T47D (cell line): ENCODE measurements around the gene MRPL50.

Source experiments
- DNase-seq, 2 experiments: peaks; one replicate each; pipeline versions ENCODE4 v3.0.0 to v3.0.0-alpha.2; 2011 to 2012; ENCODE audit warnings: low read depth in 1 of 2, low spot score in 1 of 2
- JUND ChIP-seq: IDR thresholded peaks from 2 replicates; pipeline ENCODE4 v1.6.1; 2012; ENCODE audit warnings: low read depth
- in situ Hi-C: cut with HindIII; loops from 2 replicates; pipeline ENCODE4 v1.10.0; 2016; ENCODE audit warnings: low sequenced_read_pairs, low pct_unique_long_range_greater_than_20kb

Gene MRPL50

GRCh38 chr9:101398068-101398929, at the start of gene MRPL50, which contains the start of gene ZNF189:
Gene MRPL50 (minus strand): TSS chr9:101398618. CDS start chr9:101398592, 26 bp downstream.
Gene ZNF189 (plus strand): TSS chr9:101398851. CDS start chr9:101399157, 306 bp downstream.
- in situ Hi-C loops, result no loop called here
- DNase-seq, result peak; percentile 64 to 98
- TF ChIP-seq JUND, result no peak

- no peak for DNase-seq
- in situ Hi-C loops, result no loop called here
- TF ChIP-seq JUND, result no peak
These were observed 48.3 kb upstream of the MRPL50 start for GRCh38 chr9:101446732-101447131.

- in situ Hi-C loops, result no loop called here
- no peak for TF ChIP-seq JUND
- DNase-seq, result no peak
These were observed 47.1 kb upstream of the MRPL50 start for GRCh38 chr9:101445353-101446029.

GRCh38 chr9:101443364-101443771, 45.0 kb upstream of the MRPL50 start:
- no peak for TF ChIP-seq JUND
- no peak for DNase-seq
- in situ Hi-C loops, result no loop called here

- no peak for DNase-seq
- in situ Hi-C loops, result no loop called here
These were observed 44.3 kb upstream of the MRPL50 start for GRCh38 chr9:101442736-101443135.

GRCh38 chr9:101442318-101442717, 43.9 kb upstream of the MRPL50 start:
- no peak for DNase-seq
- in situ Hi-C loops, result no loop called here
- no peak for TF ChIP-seq JUND

More at GRCh38 chr9:101442736-101443135, 44.3 kb upstream of the MRPL50 start:
- no peak for TF ChIP-seq JUND

GRCh38 chr9:101440714-101441230, 42.4 kb upstream of the MRPL50 start:
- no peak for TF ChIP-seq JUND
- DNase-seq, result no peak
- in situ Hi-C loops, result no loop called here

- TF ChIP-seq JUND, result no peak
- in situ Hi-C loops, result no loop called here
These were observed 40.1 kb upstream of the MRPL50 start for GRCh38 chr9:101438523-101438922.

GRCh38 chr9:101437806-101438232, 39.4 kb upstream of the MRPL50 start:
- no peak for DNase-seq
- in situ Hi-C loops, result no loop called here
- no peak for TF ChIP-seq JUND

More at GRCh38 chr9:101438523-101438922, 40.1 kb upstream of the MRPL50 start:
- no peak for DNase-seq

GRCh38 chr9:101435601-101436079, 37.2 kb upstream of the MRPL50 start, which contains the start of gene ALDOB:
Gene ALDOB (minus strand): TSS chr9:101435774. CDS start chr9:101430887, 4,887 bp downstream.
- no peak for DNase-seq
- in situ Hi-C loops, result no loop called here
- no peak for TF ChIP-seq JUND

- no peak for DNase-seq
- TF ChIP-seq JUND, result no peak
- in situ Hi-C loops, result no loop called here
These were observed 36.6 kb upstream of the MRPL50 start for GRCh38 chr9:101434998-101435397.

- no peak for DNase-seq
- TF ChIP-seq JUND, result no peak
- in situ Hi-C loops, result no loop called here
These were observed 34.8 kb upstream of the MRPL50 start for GRCh38 chr9:101433229-101433628.
